A549 (cell line): ENCODE results near the gene NMT1. TPM values are rescaled to one million over a fixed set of nuclear protein-coding genes. Genes with fewer than 3 reads are reported as not detected.

ENCODE experiments used
- ATAC-seq, 2 experiments: fragments of 200-7000 bp in 1 of 2; fragments of >200 bp in 1 of 2; cut with Nextera tagmentation in 1 of 2; cut with Tn5 transposase in 1 of 2; 3 replicates each; pipeline versions ENCODE4 v1.8.0 to v1.9.1; 2018 to 2020; ENCODE audit warnings: mild to moderate bottlenecking in 1 of 2, moderate library complexity in 1 of 2
- CTCF ChIA-PET: fragments of 300-600 bp; sonication (Branson Sonifier 250); formaldehyde crosslinking; extraction: SDS; loops from one replicate; lab custom pipeline; 2021; ENCODE audit warnings: antibody characterized with exemption, inconsistent platforms; lab: Yijun Ruan, JAX
- POLR2A ChIA-PET: fragments of 350-600 bp; formaldehyde crosslinking; extraction: SDS; loops from one replicate; lab custom pipeline; 2021; ENCODE audit warnings: antibody characterized with exemption, inconsistent platforms; lab: Yijun Ruan, JAX
- DNase-seq, 2 experiments: peaks; one replicate each; pipeline versions ENCODE4 v3.0.0 to v3.0.0-alpha.2; 2011 to 2016; ENCODE audit warnings: low read depth in 1 of 2, low spot score in 1 of 2
- FAIRE-seq: peaks from 2 replicates; lab custom pipeline; 2011; peaks lifted over from hg19 to GRCh38; lab: Jason Lieb, UNC
- H3K27ac ChIP-seq, 2 experiments: fragments of >200 bp; sonication (Bioruptor Twin); formaldehyde crosslinking; 3 replicates each; pipeline ENCODE4 v1.5.1; 2016 to 2017
- H3K4me1 ChIP-seq: fragments of >200 bp; sonication (Bioruptor Twin); formaldehyde crosslinking; 3 replicates; pipeline ENCODE4 v1.6.1; 2016
- H3K4me2 ChIP-seq: fragments of >200 bp; sonication (Bioruptor Twin); formaldehyde crosslinking; 3 replicates; pipeline ENCODE4 v1.6.1; 2016
- H3K4me3 ChIP-seq: fragments of >200 bp; sonication (Bioruptor Twin); formaldehyde crosslinking; 3 replicates; pipeline ENCODE4 v1.5.1; 2016
- H3K9me3 ChIP-seq: fragments of >200 bp; sonication (Bioruptor Twin); formaldehyde crosslinking; 3 replicates; pipeline ENCODE4 v1.6.1; 2016
- BCL3 ChIP-seq: fragments of >200 bp; sonication (Bioruptor Twin); formaldehyde crosslinking; IDR thresholded peaks from 3 replicates; pipeline ENCODE4 v1.6.1; 2016
- CBX2 ChIP-seq: fragments of 200-600 bp; sonication (generic); IDR thresholded peaks from 2 replicates; pipeline ENCODE4 v1.6.1; 2016; ENCODE audit warnings: low read depth, mild to moderate bottlenecking, borderline replicate concordance
- CTCF ChIP-seq: fragments of >200 bp; sonication (Bioruptor Twin); formaldehyde crosslinking; IDR thresholded peaks from 3 replicates; pipeline ENCODE4 v1.5.1; 2016
- EHMT2 ChIP-seq: fragments of 200-600 bp; sonication (generic); IDR thresholded peaks from 2 replicates; pipeline ENCODE4 v1.6.1; 2016; ENCODE audit warnings: antibody characterized with exemption, low read depth, mild to moderate bottlenecking, moderate library complexity
- GATA3 ChIP-seq: IDR thresholded peaks from 2 replicates; pipeline ENCODE4 v1.6.1; 2012; ENCODE audit warnings: borderline replicate concordance
- HEYL ChIP-seq: fragments of 250-450 bp; sonication (Bioruptor Pico); IDR thresholded peaks from 2 replicates; pipeline ENCODE4 v1.8.0; 2021; ENCODE audit warnings: mild to moderate bottlenecking, moderate library complexity
- HOXB5 ChIP-seq: fragments of 250-450 bp; sonication (Bioruptor Pico); IDR thresholded peaks from 2 replicates; pipeline ENCODE4 v1.5.0; 2020; ENCODE audit warnings: mild to moderate bottlenecking, moderate library complexity
- JUN ChIP-seq, 2 experiments: fragments of >200 bp; sonication (Bioruptor Twin); formaldehyde crosslinking; IDR thresholded peaks; 2 replicates in 1 of 2; 3 replicates in 1 of 2; pipeline ENCODE4 v1.6.1; 2016 to 2017
- JUNB ChIP-seq: fragments of >200 bp; sonication (Bioruptor Twin); formaldehyde crosslinking; IDR thresholded peaks from 2 replicates; pipeline ENCODE4 v1.6.1; 2016
- MAFK ChIP-seq: fragments of 450-650 bp; IDR thresholded peaks from 2 replicates; pipeline ENCODE4 v1.6.1; 2014; ENCODE audit not compliant: partially characterized antibody
- MYC ChIP-seq: IDR thresholded peaks from 2 replicates; pipeline ENCODE4 v1.6.1; 2012; ENCODE audit warnings: mild to moderate bottlenecking, inconsistent platforms, low read length, improper control_type of control experiment, borderline replicate concordance
- NFE2L2 ChIP-seq: fragments of 150-350 bp; conservative IDR thresholded peaks from 2 replicates; pipeline ENCODE4 v1.6.1; 2014; ENCODE audit warnings: low read length
- RCOR1 ChIP-seq: fragments of 150-350 bp; IDR thresholded peaks from 2 replicates; pipeline ENCODE4 v1.6.1; 2014; ENCODE audit warnings: antibody characterized with exemption, low read length, low read depth
- REST ChIP-seq: fragments of 200-600 bp; sonication (generic); IDR thresholded peaks from 2 replicates; pipeline ENCODE4 v1.6.1; 2016; ENCODE audit warnings: antibody characterized with exemption, mild to moderate bottlenecking, moderate library complexity
- RNF2 ChIP-seq: fragments of 200-600 bp; sonication (generic); IDR thresholded peaks from 2 replicates; pipeline ENCODE4 v1.6.1; 2016; ENCODE audit warnings: low read depth, mild to moderate bottlenecking, antibody characterized with exemption, moderate library complexity, borderline replicate concordance
- USF2 ChIP-seq: fragments of 450-650 bp; IDR thresholded peaks from 2 replicates; pipeline ENCODE4 v1.6.1; 2014; ENCODE audit warnings: antibody characterized with exemption
- ZFP36 ChIP-seq: fragments of 450-650 bp; IDR thresholded peaks from 2 replicates; pipeline ENCODE4 v1.6.1; 2014; ENCODE audit warnings: borderline replicate concordance; ENCODE audit not compliant: partially characterized antibody
- WGBS: methylation state at CpG from one replicate; pipeline ENCODE4 v1.1.6; 2017; ENCODE audit errors: missing lambda C conversion rate; 5-methylcytosine and 5-hydroxymethylcytosine counted together
- polyA plus RNA-seq, 4 experiments: library from polyadenylated mRNA; depleted of rRNA in 3 of 4; stranded (reverse); fragments of >200 nt; fragmentation: RNase III in 1 of 4; extraction: RNeasy Plus Mini Kit Qiagen cat#74134 plus additional on column Dnase treatment in 1 of 4; gene quantifications; 2 replicates in 3 of 4; 3 replicates in 1 of 4; pipeline ENCODE4 v1.2.3, GENCODE V29; 2011 to 2017

Gene NMT1
- polyA plus RNA-seq, 2 of the 4 experiments (the other 2 are of a cell fraction) = 82.9 to 270 TPM

- TF ChIP-seq CTCF = peak; percentile 2
- no peak for TF ChIP-seq RNF2
- no peak for TF ChIP-seq BCL3
- peak in 1 of 2 experiments; percentile 44; a peak in 1 of 5 replicates for TF ChIP-seq JUN (IDR thresholded peaks at IDR 0.05)
- no peak for TF ChIP-seq GATA3
- TF ChIP-seq MAFK = no peak
- no peak for TF ChIP-seq JUNB
- no peak for TF ChIP-seq EHMT2
- no peak for TF ChIP-seq RCOR1
- peak in 1 of 2 experiments; percentile 6; a peak in 3 of 6 replicates for ATAC-seq
- peaks cover 24% of the 10 kb centered on the region for H3K4me1 ChIP-seq
- ChIA-PET POLR2A (interaction anchor here (0.7 to 2.1 kb wide), 4 partner anchors 14 to 123 kb away, joined by 3 to 5 read pairs (median 3); partner anchors contain the start of genes EFTUD2 and NMT1), CTCF (interaction anchor here (0.5 to 66.5 kb wide), 54 partner anchors 12 to 650 kb away, joined by 3 to 1853 read pairs (median 8); partner anchors contain the start of genes ACBD4, C1QL1, EFTUD2 and GFAP)
- H3K27ac ChIP-seq = peak overlapping the region in 1 of 2 experiments; percentile 76; a peak in 4 of 6 replicates
- no peaks in the 10 kb centered on the region for H3K9me3 ChIP-seq
- H3K4me3 ChIP-seq = no peak overlapping the region
- WGBS = 65% methylated on average over 8 of the region's 8 CpGs
- no peak for FAIRE-seq
- peak overlapping the region; percentile 73 for H3K4me2 ChIP-seq
- DNase-seq = no peak
Measured at GRCh38 chr17:45022288-45022648, 38.8 kb upstream of the NMT1 start.

- TF ChIP-seq REST (no peak), NFE2L2 (no peak), JUN (IDR thresholded peaks at IDR 0.05) (no peak), USF2 (no peak), ZFP36 (no peak), HOXB5 (CRISPR knock-in tag) (no peak), RNF2 (no peak), CBX2 (no peak), MYC (no peak), HEYL (CRISPR knock-in tag) (no peak), JUNB (no peak)
- 92% methylated on average over 13 of the region's 13 CpGs for WGBS
- DNase-seq (no peak), FAIRE-seq (no peak), ATAC-seq (no peak)
- peaks cover 24% of the 10 kb centered on the region for H3K4me1 ChIP-seq
- no peak overlapping the region for H3K4me2 ChIP-seq
- POLR2A ChIA-PET = interaction anchor here (0.7 to 0.8 kb wide), 3 partner anchors 13 to 102 kb away, joined by 3 read pairs; no protein-coding TSS in a partner anchor
- no peak overlapping the region for H3K27ac ChIP-seq
- CTCF ChIA-PET = interaction anchor here (0.6 to 66.5 kb wide), 52 partner anchors 12 to 252 kb away, joined by 3 to 1853 read pairs (median 8); partner anchors contain the start of genes ACBD4, C1QL1, EFTUD2 and GFAP
- H3K9me3 ChIP-seq = no peaks in the 10 kb centered on the region
- no peak overlapping the region for H3K4me3 ChIP-seq
Measured at GRCh38 chr17:45022655-45023339, 38.3 kb upstream of the NMT1 start.
